Thyroid gland (tissue), 4 donors: ENCODE measurements around the gene CCL17.

Source experiments
- POLR2A ChIP-seq, 2 donors: fragments of 450-650 bp; IDR thresholded peaks; one replicate each; pipeline ENCODE4 v1.6.1; 2017; ENCODE audit warnings: antibody characterized with exemption in 2 of 2, mild to moderate bottlenecking in 2 of 2, moderate library complexity in 1 of 2
- TF ChIP-seq, protein P1 (sequence below), 6 experiments: fragments of 200-600 bp in 3 of 6; fragments of 450-650 bp in 3 of 6; sonication (generic) in 3 of 6; IDR thresholded peaks; one replicate each; pipeline ENCODE4 v1.5.1; 2016 to 2019; ENCODE audit warnings: antibody characterized with exemption in 6 of 6, mild to moderate bottlenecking in 2 of 6, inconsistent platforms in 1 of 6, moderate library complexity in 1 of 6

DNA sequence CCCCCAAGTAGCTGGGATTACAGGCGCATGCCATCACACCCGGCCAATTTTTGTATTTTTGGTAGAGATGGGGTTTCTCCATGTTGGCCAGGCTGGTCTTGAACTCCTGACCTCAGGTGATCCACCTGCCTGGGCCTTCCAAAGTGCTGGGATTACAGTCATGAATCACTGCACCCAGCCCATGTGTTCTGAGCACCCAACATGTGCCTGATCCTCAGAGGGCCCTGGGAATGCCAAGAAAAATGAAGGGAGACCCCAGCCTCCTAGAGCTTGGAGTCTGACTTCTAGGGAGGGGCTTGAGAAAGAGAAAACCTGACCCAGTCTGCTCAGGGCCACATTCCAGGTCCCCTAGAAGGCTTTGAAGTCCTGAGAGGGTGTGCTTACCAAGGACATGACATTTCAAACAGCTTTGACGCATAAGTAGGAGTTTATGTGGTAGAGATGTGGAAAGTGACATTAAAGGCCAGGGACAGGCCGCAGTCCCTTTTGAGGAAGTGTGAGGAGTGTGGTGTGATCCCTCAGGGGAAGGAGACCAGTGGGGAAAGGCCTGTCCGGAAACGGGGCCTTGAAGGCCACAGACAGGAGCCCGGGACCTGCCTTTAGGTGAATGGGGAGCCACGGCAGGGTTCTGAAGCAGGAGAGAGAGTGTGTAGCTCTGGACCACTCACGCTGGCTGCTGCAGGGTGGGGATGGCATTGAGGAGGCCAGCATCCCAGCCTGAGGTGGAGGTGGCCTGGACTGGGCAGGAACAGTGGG is 47.1 kb upstream of the CCL17 start:
- TF ChIP-seq, protein P1, sequence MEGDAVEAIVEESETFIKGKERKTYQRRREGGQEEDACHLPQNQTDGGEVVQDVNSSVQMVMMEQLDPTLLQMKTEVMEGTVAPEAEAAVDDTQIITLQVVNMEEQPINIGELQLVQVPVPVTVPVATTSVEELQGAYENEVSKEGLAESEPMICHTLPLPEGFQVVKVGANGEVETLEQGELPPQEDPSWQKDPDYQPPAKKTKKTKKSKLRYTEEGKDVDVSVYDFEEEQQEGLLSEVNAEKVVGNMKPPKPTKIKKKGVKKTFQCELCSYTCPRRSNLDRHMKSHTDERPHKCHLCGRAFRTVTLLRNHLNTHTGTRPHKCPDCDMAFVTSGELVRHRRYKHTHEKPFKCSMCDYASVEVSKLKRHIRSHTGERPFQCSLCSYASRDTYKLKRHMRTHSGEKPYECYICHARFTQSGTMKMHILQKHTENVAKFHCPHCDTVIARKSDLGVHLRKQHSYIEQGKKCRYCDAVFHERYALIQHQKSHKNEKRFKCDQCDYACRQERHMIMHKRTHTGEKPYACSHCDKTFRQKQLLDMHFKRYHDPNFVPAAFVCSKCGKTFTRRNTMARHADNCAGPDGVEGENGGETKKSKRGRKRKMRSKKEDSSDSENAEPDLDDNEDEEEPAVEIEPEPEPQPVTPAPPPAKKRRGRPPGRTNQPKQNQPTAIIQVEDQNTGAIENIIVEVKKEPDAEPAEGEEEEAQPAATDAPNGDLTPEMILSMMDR (IDR thresholded peaks at IDR 0.05) = no peak
- no peak for TF ChIP-seq POLR2A (IDR thresholded peaks at IDR 0.05)
